Right lobe of liver (tissue), 4 donors: ENCODE results near the gene TAGLN3.

Source experiments
- CTCF ChIP-seq, 4 donors: fragments of 200-600 bp in 3 of 4; fragments of 450-650 bp in 1 of 4; IDR thresholded peaks; one replicate each; pipeline versions ENCODE4 v1.5.1 to v1.8.0; 2016 to 2022; ENCODE audit warnings: antibody characterized with exemption in 4 of 4, mild to moderate bottlenecking in 2 of 4
- POLR2A ChIP-seq: fragments of 450-650 bp; IDR thresholded peaks from one replicate; pipeline ENCODE4 v1.6.1; 2017; ENCODE audit warnings: antibody characterized with exemption, mild to moderate bottlenecking
- donor health status: DM: no; HTN: no; CAD: no.
- donor health status: DM: no; HTN: no; CAD: no.
- donor health status: DM: no; HTN: yes; CAD: no.

- TF ChIP-seq CTCF (IDR thresholded peaks at IDR 0.05), result peak; percentile 60 to 79 (median 68)
- TF ChIP-seq POLR2A, result no peak
These were observed 9.6 kb upstream of the TAGLN3 start for GRCh38 chr3:111989061-111989678.
